ENCODE results near the gene INTS12.
"Not testable (repeated sequence)": the region's sequence is repeated elsewhere in the genome, so short reads cannot be mapped to it uniquely, and the experiment has no call there.

Gene INTS12

GRCh38 chr4:105708181-105709080 is at the start of gene INTS12, which contains the start of gene GSTCD:
TSS of gene INTS12 (minus strand) at chr4:105708689. CDS start at chr4:105700005, 8,684 bp downstream.
TSS of gene GSTCD (plus strand) at chr4:105708784. CDS start at chr4:105717614, 8,830 bp downstream.
- peak; percentile 72 for FAIRE-seq

- FAIRE-seq: peak; percentile 30
Measured at GRCh38 chr4:105755375-105755774, 46.9 kb upstream of the INTS12 start.

GRCh38 chr4:105753361-105753760 is 44.9 kb upstream of the INTS12 start:
- FAIRE-seq: no peak

GRCh38 chr4:105751718-105752299 is 43.3 kb upstream of the INTS12 start:
- FAIRE-seq: no peak

- no peak for FAIRE-seq
Measured at GRCh38 chr4:105748222-105748621, 39.7 kb upstream of the INTS12 start.

- no peak for FAIRE-seq
Measured at GRCh38 chr4:105741548-105741947, 33.1 kb upstream of the INTS12 start.

- FAIRE-seq: not testable (repeated sequence)
Measured at GRCh38 chr4:105735217-105735616, 26.7 kb upstream of the INTS12 start.

- FAIRE-seq: not testable (repeated sequence)
Measured at GRCh38 chr4:105729895-105730294, 21.4 kb upstream of the INTS12 start.

GRCh38 chr4:105725623-105726022 is 17.1 kb upstream of the INTS12 start:
- no peak for FAIRE-seq

GRCh38 chr4:105719204-105719603 is 10.7 kb upstream of the INTS12 start:
- no peak for FAIRE-seq

- peak; percentile 99 for FAIRE-seq
Measured at GRCh38 chr4:105715692-105716278, 7.3 kb upstream of the INTS12 start.

GRCh38 chr4:105714932-105715331 is 6.4 kb upstream of the INTS12 start:
- FAIRE-seq: no peak

GRCh38 chr4:105714071-105714521 is 5.6 kb upstream of the INTS12 start:
- no peak for FAIRE-seq

GRCh38 chr4:105712766-105713165 is 4.3 kb upstream of the INTS12 start:
- FAIRE-seq: no peak

- FAIRE-seq: peak; percentile 69
Measured at GRCh38 chr4:105710678-105711077, 2.2 kb upstream of the INTS12 start.

GRCh38 chr4:105710012-105710600 is 1.6 kb upstream of the INTS12 start:
- peak; percentile 21 for FAIRE-seq

- no peak for FAIRE-seq
Measured at GRCh38 chr4:105709081-105709450, 577 bp upstream of the INTS12 start.

GRCh38 chr4:105707782-105708180 is 708 bp downstream of the INTS12 start:
- no peak for FAIRE-seq

- FAIRE-seq: no peak
Measured at GRCh38 chr4:105698607-105699006, 9.9 kb downstream of the INTS12 start.

- FAIRE-seq: not testable (repeated sequence)
Measured at GRCh38 chr4:105695832-105696231, 12.7 kb downstream of the INTS12 start.

GRCh38 chr4:105694812-105695211 is 13.7 kb downstream of the INTS12 start:
- FAIRE-seq: not testable (repeated sequence)

GRCh38 chr4:105686571-105686970 is 21.9 kb downstream of the INTS12 start:
- FAIRE-seq: no peak

- no peak for FAIRE-seq
Measured at GRCh38 chr4:105683038-105683437, 25.5 kb downstream of the INTS12 start.
